SK-N-SH treated with all-trans-retinoic acid at 6 μM for 48 hours (cell line): Measurements from ENCODE around the gene SRRT.

ENCODE experiments used
- ATAC-seq: fragments of 200-7000 bp; cut with Tn5 transposase; 3 replicates; pipeline ENCODE4 v1.9.1; 2020; ENCODE audit warnings: mild to moderate bottlenecking, moderate library complexity
- ARNTL ChIP-seq: fragments of 450-650 bp; formaldehyde crosslinking; IDR thresholded peaks from 2 replicates; pipeline ENCODE4 v1.5.0; 2020; ENCODE audit warnings: low read depth, mild to moderate bottlenecking, moderate library complexity, borderline replicate concordance
- BACH2 ChIP-seq: fragments of 250-450 bp; sonication (Bioruptor Pico); IDR thresholded peaks from 2 replicates; pipeline ENCODE4 v1.9.0; 2021; ENCODE audit warnings: mild to moderate bottlenecking, borderline replicate concordance
- CREB5 ChIP-seq: fragments of 250-450 bp; sonication (Bioruptor Pico); IDR thresholded peaks from 2 replicates; pipeline ENCODE4 v1.5.1; 2020; ENCODE audit warnings: low read depth, mild to moderate bottlenecking, moderate library complexity
- CSDC2 ChIP-seq: fragments of 250-450 bp; sonication (Bioruptor Pico); IDR thresholded peaks from 2 replicates; pipeline ENCODE4 v1.5.0; 2020; ENCODE audit warnings: mild to moderate bottlenecking, moderate library complexity
- CSRNP3 ChIP-seq: fragments of 250-450 bp; sonication (Bioruptor Pico); IDR thresholded peaks from 2 replicates; pipeline ENCODE4 v1.5.1; 2021; ENCODE audit warnings: mild to moderate bottlenecking, moderate library complexity
- ESRRG ChIP-seq: fragments of 250-450 bp; sonication (Bioruptor Pico); IDR thresholded peaks from 2 replicates; pipeline ENCODE4 v1.6.1; 2021; ENCODE audit warnings: mild to moderate bottlenecking
- GLIS3 ChIP-seq: fragments of 250-450 bp; sonication (Bioruptor Pico); IDR thresholded peaks from 2 replicates; pipeline ENCODE4 v1.5.0; 2020; ENCODE audit warnings: mild to moderate bottlenecking, moderate library complexity
- ISL1 ChIP-seq: fragments of 250-450 bp; sonication (Bioruptor Pico); IDR thresholded peaks from 2 replicates; pipeline ENCODE4 v2.1.2; 2022; ENCODE audit warnings: mild to moderate bottlenecking, moderate library complexity
- OSR1 ChIP-seq: fragments of 250-450 bp; sonication (Bioruptor Pico); IDR thresholded peaks from 2 replicates; pipeline ENCODE4 v1.8.0; 2022; ENCODE audit warnings: moderate library complexity, mild to moderate bottlenecking, inconsistent platforms
- PATZ1 ChIP-seq: fragments of 250-450 bp; sonication (Bioruptor Pico); IDR thresholded peaks from 2 replicates; pipeline ENCODE4 v1.8.0; 2020; ENCODE audit warnings: mild to moderate bottlenecking, moderate library complexity, borderline replicate concordance
- POU6F1 ChIP-seq: fragments of 250-450 bp; sonication (Bioruptor Pico); IDR thresholded peaks from 2 replicates; pipeline ENCODE4 v1.8.0; 2021; ENCODE audit warnings: low read depth, mild to moderate bottlenecking, moderate library complexity, borderline replicate concordance
- PPARA ChIP-seq: fragments of 250-450 bp; sonication (Bioruptor Pico); IDR thresholded peaks from 2 replicates; pipeline ENCODE4 v1.5.0; 2020; ENCODE audit warnings: mild to moderate bottlenecking, borderline replicate concordance
- RARB ChIP-seq: fragments of 250-450 bp; sonication (Bioruptor Pico); IDR thresholded peaks from 2 replicates; pipeline ENCODE4 v1.8.0; 2021; ENCODE audit warnings: mild to moderate bottlenecking, moderate library complexity
- TCF4 ChIP-seq: fragments of 250-450 bp; sonication (Bioruptor Pico); IDR thresholded peaks from 2 replicates; pipeline ENCODE4 v1.8.0; 2021; ENCODE audit warnings: mild to moderate bottlenecking, moderate library complexity, borderline replicate concordance
- TOX ChIP-seq: fragments of 250-450 bp; sonication (Bioruptor Pico); IDR thresholded peaks from 2 replicates; pipeline ENCODE4 v1.8.0; 2021; ENCODE audit warnings: mild to moderate bottlenecking, moderate library complexity, borderline replicate concordance
- ZC3H10 ChIP-seq: fragments of 250-450 bp; sonication (Bioruptor Pico); IDR thresholded peaks from 2 replicates; pipeline ENCODE4 v1.5.1; 2021; ENCODE audit warnings: mild to moderate bottlenecking, moderate library complexity
- ZFP3 ChIP-seq: fragments of 250-450 bp; sonication (Bioruptor Pico); IDR thresholded peaks from 2 replicates; pipeline ENCODE4 v1.5.0; 2020; ENCODE audit warnings: mild to moderate bottlenecking, moderate library complexity
- ZFP30 ChIP-seq: fragments of 450-650 bp; formaldehyde crosslinking; IDR thresholded peaks from 2 replicates; pipeline ENCODE4 v1.5.0; 2022; ENCODE audit warnings: mild to moderate bottlenecking, moderate library complexity
- ZNF565 ChIP-seq: fragments of 450-650 bp; formaldehyde crosslinking; conservative IDR thresholded peaks from 2 replicates; pipeline ENCODE4 v1.5.0; 2020; ENCODE audit warnings: low read depth, mild to moderate bottlenecking, moderate library complexity
- ZNF8 ChIP-seq: fragments of 450-650 bp; formaldehyde crosslinking; IDR thresholded peaks from 2 replicates; pipeline ENCODE4 v1.5.0; 2020; ENCODE audit warnings: mild to moderate bottlenecking, moderate library complexity
- TF ChIP-seq, protein P1 (sequence below): fragments of 250-450 bp; sonication (Bioruptor Pico); IDR thresholded peaks from 2 replicates; pipeline ENCODE4 v1.5.0; 2020; ENCODE audit warnings: mild to moderate bottlenecking, moderate library complexity

The SRRT gene

GRCh38 chr7:100895956-100896731, 21.2 kb downstream of the SRRT start:
- ATAC-seq = no peak

GRCh38 chr7:100896732-100897608, 22.1 kb downstream of the SRRT start:
- TF ChIP-seq CREB5 = no peak
- no peak for TF ChIP-seq ZNF565
- no peak for TF ChIP-seq ZC3H10
- no peak for TF ChIP-seq CSDC2 (CRISPR knock-in tag)
- TF ChIP-seq RARB = no peak
- no peak for TF ChIP-seq ZNF8 (CRISPR knock-in tag)
- TF ChIP-seq BACH2 (CRISPR knock-in tag) = no peak
- TF ChIP-seq PPARA = no peak
- no peak for TF ChIP-seq ZFP3 (CRISPR knock-in tag)
- no peak for TF ChIP-seq ISL1
- TF ChIP-seq TCF4 (CRISPR knock-in tag) = no peak
- no peak for TF ChIP-seq OSR1 (CRISPR knock-in tag)
- TF ChIP-seq, protein P1, sequence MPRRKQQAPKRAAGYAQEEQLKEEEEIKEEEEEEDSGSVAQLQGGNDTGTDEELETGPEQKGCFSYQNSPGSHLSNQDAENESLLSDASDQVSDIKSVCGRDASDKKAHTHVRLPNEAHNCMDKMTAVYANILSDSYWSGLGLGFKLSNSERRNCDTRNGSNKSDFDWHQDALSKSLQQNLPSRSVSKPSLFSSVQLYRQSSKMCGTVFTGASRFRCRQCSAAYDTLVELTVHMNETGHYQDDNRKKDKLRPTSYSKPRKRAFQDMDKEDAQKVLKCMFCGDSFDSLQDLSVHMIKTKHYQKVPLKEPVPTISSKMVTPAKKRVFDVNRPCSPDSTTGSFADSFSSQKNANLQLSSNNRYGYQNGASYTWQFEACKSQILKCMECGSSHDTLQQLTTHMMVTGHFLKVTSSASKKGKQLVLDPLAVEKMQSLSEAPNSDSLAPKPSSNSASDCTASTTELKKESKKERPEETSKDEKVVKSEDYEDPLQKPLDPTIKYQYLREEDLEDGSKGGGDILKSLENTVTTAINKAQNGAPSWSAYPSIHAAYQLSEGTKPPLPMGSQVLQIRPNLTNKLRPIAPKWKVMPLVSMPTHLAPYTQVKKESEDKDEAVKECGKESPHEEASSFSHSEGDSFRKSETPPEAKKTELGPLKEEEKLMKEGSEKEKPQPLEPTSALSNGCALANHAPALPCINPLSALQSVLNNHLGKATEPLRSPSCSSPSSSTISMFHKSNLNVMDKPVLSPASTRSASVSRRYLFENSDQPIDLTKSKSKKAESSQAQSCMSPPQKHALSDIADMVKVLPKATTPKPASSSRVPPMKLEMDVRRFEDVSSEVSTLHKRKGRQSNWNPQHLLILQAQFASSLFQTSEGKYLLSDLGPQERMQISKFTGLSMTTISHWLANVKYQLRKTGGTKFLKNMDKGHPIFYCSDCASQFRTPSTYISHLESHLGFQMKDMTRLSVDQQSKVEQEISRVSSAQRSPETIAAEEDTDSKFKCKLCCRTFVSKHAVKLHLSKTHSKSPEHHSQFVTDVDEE (CRISPR knock-in tag) = no peak
- no peak for TF ChIP-seq TOX (CRISPR knock-in tag)
- peak; percentile 57 for ATAC-seq

More at GRCh38 chr7:100895956-100896731, 21.2 kb downstream of the SRRT start:
- TF ChIP-seq OSR1 (CRISPR knock-in tag) (no peak), ISL1 (no peak), POU6F1 (CRISPR knock-in tag) (no peak), CSDC2 (CRISPR knock-in tag) (no peak), ESRRG (CRISPR knock-in tag) (no peak), RARB (no peak), PPARA (no peak), ZFP3 (CRISPR knock-in tag) (no peak), CSRNP3 (CRISPR knock-in tag) (no peak), ZC3H10 (no peak), ZNF8 (CRISPR knock-in tag) (no peak), ARNTL (CRISPR knock-in tag) (no peak), BACH2 (CRISPR knock-in tag) (no peak), ZNF565 (no peak), ZFP30 (no peak), PATZ1 (CRISPR knock-in tag) (no peak), GLIS3 (CRISPR knock-in tag) (no peak), TOX (CRISPR knock-in tag) (no peak)
